GM18526 (cell line): ENCODE data around the gene B3GNT3.

Experiments used
- POLR2A ChIP-seq: IDR thresholded peaks from 3 replicates; pipeline ENCODE4 v1.6.1; 2011; ENCODE audit not compliant: insufficient read length; ENCODE audit errors: extremely low read depth

The B3GNT3 gene

DNA sequence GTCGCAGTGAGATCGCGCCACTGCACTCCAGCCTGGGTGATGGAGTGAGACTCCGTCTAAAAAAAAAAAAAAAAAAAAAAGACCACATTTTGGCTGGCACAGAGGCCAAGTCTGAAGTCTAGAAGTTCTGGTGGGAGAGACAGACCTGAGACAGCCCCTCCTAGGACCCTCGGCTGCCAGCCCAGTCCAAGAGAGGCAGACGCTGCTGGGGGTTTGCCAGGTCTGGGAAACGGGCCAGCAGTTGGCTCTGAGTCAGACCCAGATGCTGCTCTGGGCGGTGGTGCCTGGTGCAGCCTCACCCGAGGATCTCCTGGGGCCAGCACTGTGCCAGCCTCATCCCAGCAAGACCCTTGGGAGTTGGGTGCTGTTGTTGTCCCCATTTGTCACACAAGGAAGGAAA is 37.8 kb upstream of the B3GNT3 start:
- no peak for TF ChIP-seq POLR2A

DNA sequence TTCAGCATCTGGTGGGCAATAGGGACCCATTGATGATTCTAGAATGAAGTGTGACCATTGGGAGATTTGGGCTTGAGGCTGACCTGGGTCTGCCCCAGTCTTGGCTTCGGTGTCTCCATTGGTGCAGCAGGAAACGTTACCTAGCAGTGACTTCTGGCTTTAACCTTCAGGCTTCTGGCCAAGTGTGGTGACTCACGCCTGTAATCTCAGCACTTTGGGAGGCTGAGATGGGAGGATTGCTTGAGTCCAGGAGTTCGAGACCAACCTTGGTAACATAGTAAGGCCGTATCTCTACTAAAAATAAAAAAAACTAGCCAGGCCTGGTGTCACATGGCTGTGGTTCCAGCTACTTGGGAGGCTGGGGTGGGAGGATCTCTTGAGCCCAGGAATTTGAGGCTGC is 36.4 kb upstream of the B3GNT3 start:
- no peak for TF ChIP-seq POLR2A

DNA sequence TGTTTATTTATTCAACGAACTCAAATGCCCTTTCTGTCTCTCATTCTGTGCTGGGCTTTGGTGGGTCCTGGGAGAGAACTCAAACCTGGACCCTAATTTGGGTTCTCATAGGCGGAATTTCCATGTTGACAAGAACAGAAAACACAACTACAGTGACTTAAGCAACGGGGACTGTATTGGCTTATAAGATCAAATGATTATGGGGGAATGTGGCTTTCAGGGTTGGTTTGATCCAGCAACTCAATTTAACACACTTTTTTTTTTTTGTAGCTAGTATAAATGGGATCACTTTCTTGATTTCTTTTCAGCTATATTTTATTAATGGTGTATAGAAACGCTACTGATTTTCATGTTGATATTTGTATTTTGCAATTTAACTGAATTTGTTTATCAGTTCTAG is 33.8 kb upstream of the B3GNT3 start:
- TF ChIP-seq POLR2A: no peak

DNA sequence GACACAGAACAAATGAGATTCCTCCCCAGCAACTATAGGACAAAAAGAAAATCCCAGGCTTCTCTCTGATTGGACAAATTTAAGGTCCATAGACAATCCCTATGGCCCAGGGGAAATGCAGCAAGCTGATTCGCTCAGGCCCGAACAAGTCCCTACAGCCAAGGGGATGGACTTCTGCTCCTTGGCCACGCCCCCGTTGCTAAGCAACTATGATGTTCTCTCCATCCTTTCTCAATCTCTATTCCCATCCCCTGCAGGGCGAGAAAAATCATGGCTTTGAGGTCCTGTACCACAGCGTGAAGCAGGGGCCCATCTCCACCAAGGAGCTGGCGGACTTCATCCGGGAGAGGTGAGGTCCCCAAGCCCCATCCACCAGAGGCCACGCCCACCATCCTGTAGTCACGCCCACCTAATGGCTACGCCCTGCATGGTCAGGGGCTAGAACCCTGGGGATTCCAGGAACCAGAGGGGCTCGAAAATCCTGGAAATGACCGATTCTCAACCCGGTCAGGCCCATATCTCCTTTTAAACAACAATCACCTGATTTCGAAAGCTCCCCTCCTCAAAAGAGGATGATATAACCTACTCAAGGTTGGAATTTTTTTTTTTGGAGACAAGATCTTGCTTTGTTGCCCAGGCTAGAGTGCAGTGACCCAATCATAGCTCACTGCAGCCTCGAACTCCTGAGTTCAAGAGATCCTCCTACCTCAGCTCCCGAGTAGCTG is 32.3 kb upstream of the B3GNT3 start:
- TF ChIP-seq POLR2A: no peak

DNA sequence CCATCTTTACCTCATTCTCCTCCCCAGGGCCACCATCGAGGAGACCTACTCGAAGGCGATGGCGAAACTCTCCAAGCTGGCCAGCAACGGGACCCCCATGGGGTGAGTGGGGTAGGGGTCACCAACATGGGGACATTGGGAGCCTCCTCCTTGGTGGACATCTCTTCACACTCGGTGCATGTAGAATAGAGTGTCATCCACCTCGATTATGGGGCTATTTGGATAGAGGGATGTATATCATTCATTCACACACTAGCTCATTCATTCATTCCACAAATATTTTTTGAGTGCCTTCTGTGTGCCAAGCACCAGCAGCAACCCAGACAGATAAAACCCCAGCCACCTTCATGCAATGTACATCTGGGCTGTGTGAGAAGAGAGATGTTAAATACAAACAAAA is 30.6 kb upstream of the B3GNT3 start:
- no peak for TF ChIP-seq POLR2A

DNA sequence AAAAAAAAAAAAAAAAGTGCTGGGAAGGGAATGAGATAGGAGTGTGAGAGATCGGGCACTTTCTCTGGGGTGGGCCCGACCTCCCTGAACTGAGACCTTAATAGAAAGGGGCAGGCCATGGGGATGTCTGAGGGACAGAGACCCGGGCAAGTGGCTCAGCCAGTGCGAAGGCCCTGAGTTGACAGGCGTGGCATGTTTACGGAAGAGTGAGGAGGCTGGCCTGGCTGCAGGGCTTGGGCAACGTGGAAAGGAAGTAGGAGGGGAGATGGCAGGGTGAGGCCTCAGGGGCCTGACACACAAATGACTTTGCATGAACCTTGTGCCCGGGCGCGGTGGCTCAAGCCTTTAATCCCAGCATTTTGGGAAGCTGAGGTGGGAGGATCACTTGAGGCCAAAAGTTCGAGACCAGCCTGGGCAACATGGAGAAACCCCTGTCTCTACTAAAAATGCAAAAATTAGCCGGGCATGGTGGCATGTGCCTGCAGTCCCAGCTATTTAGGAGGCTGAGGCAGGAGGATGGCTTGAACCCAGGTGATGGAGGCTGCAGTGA is 29.8 kb upstream of the B3GNT3 start:
- TF ChIP-seq POLR2A: no peak

DNA sequence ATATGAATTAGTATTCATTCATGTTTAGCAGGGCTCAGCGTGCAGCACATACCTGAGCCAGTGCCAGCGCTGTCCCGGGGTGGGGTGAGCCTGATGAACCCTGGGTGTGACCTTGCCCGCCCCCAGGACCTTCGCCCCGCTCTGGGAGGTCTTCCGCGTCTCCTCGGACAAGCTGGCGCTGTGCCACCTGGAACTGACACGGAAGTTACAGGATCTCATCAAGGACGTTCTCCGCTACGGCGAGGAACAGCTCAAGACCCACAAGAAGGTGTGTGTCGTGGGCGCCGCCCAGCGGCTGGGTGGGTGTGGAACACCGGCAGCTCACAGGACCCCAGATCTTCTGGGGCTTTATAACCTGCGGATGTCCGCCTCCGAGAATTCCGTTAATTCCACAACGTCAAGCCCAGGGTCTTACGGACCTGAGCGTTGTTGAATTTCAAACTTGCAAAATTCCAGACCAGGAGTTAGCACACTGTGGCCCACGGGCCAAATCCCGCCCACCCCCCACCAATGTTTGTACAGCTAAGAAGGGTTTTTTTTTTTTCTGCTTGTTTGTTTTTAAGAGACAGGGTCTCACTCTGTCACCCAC is 28.3 kb upstream of the B3GNT3 start:
- no peak for TF ChIP-seq POLR2A

DNA sequence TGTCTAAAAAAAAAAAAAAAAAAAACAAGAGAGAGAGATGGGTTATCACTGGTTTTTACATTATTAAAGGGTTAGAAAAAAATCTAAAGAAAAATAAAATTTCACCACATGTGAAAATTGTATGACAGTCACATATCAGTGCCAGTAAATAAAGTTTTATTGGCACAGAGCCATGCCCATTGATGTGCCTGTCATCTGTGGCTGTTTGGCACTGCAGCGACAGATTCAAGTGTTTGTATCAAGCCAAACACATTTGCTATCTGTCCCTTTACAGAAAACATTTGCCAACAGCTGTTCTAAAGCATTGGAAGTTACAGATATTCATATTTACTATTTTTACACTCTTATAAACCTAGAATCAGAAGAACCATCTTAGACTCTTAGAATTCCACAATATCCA is 27.4 kb upstream of the B3GNT3 start:
- TF ChIP-seq POLR2A: no peak

DNA sequence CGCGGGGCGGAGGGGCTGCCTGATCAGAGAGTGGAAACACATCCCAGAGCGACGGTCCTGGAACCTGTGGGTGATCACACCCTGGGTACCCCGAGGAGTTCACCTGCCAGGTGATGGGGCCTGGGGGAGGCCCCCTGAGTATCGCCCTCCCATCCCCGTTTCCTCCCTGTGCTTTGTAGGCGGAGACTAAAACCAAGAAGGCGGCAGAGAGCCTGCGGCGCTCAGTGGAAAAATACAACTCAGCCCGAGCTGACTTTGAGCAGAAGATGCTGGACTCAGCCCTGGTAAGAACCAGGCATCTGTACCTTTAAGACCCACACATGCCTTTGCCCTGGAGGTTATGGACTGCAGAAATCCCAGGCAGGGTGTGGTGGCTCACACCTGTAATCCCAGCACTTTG is 24.3 kb upstream of the B3GNT3 start:
- no peak for TF ChIP-seq POLR2A

DNA sequence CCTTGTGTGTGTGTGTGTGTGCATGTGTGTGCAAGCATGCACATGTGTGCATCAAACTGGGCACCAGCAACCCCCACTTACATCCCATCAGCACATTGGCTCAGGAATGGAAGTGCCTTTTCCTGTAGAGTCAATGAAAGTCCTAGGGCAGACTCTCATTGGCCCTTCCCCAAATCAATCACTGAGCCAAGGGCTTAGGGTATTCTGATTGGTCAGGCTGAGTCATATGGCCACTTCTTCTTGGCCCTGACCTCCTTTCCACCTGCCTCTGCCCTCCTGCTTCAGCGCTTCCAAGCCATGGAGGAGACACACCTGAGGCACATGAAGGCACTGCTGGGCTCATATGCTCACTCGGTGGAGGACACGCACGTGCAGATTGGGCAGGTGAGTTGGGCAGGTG is 22.8 kb upstream of the B3GNT3 start:
- no peak for TF ChIP-seq POLR2A

DNA sequence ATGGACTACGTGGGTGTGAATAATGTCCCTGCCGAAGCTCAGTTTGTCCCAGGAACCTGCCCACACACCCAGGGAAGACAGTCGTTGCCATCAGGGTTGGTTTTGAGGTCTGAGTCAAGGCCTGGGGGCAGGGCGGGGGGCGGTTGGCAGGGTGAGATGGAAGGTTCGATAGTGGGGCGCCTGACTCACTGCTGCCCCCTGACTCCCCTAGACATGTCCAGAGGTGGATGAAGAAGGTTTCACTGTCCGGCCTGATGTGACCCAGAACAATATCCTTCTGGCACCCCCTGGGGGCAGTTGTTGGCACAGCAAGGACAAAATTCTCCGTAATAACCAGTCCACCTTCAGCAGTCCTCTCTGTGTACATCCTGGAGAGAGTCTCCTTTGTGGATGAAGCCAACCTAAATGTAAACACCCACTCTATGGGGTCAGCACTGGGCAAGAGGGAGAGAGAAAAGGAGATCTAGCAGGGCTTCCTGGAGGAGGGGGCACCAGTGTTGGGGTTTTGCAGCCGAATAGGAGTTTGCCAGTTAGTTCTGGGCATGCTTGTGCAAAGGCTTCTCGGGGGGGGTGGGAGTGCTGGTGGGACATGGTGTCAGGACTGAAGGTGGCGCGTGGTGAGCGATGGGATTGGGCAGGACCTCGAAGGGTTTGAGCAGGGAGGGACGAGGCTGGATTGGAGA is 19.6 kb upstream of the B3GNT3 start:
- TF ChIP-seq POLR2A: no peak

DNA sequence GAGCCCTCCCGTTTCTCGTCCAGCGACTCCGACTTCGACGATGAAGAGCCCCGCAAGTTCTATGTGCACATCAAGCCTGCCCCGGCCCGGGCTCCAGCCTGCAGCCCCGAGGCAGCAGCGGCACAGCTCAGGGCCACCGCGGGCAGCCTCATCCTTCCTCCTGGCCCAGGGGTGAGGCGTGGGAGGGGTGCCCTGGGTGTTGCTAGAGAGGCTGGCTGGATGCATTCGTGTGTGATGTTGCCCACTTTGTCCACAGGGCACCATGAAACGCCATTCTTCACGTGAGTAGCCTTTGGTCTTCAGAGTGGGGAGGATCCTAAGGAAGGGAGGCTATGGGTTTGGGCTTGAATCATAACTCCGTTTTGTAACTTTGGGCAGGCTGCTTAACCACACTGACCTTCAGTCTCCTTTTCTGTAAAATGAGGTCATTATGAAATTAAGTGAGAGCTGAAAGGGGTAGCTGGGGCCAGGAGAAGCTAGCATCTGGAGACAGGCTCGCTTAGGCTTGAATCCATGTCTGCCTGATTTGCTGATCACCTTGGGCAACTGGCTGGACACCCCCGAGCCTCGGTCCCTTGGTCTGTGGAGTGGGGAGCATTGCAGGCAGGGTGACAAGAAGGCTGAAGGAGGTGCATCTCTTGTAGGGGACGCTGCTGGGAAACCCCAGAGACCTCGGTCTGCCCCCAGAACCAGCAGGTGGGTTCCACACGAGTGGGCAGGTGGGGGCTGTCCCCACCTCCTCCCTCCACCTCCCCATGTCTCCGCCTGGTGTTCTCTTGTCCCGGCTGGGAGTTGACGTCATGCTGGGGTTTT is 18.7 kb upstream of the B3GNT3 start:
- TF ChIP-seq POLR2A: no peak

DNA sequence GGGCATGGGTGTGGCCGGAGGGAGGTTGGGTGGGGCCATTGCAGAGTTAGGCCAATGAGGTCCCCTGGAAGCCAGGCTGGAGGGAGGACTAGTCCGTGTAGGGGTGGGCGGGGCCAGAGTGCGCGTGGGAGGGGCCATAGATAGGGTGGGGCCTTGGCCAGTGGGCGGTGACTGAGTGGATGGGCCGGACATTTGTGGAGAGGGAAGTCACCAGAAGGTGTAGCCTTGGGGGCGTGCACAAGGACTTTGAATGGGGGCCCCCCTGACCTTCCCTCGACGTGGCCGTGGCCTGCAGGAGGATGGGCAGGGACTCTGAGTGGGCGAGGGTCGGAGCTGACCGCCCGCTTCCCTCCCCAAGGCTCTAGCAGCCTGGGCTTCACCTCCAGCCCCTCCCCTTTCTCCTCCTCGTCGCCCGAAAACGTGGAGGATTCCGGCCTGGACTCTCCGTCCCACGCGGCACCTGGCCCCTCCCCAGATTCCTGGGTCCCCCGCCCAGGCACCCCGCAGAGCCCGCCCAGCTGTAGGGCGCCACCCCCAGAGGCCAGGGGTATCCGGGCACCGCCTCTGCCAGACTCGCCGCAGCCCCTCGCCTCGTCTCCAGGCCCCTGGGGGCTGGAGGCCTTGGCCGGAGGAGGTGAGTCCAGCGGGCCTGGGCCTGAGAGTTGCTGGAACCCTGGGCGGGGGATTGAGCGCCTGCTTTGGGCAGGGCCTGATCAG is 16.5 kb upstream of the B3GNT3 start:
- no peak for TF ChIP-seq POLR2A

DNA sequence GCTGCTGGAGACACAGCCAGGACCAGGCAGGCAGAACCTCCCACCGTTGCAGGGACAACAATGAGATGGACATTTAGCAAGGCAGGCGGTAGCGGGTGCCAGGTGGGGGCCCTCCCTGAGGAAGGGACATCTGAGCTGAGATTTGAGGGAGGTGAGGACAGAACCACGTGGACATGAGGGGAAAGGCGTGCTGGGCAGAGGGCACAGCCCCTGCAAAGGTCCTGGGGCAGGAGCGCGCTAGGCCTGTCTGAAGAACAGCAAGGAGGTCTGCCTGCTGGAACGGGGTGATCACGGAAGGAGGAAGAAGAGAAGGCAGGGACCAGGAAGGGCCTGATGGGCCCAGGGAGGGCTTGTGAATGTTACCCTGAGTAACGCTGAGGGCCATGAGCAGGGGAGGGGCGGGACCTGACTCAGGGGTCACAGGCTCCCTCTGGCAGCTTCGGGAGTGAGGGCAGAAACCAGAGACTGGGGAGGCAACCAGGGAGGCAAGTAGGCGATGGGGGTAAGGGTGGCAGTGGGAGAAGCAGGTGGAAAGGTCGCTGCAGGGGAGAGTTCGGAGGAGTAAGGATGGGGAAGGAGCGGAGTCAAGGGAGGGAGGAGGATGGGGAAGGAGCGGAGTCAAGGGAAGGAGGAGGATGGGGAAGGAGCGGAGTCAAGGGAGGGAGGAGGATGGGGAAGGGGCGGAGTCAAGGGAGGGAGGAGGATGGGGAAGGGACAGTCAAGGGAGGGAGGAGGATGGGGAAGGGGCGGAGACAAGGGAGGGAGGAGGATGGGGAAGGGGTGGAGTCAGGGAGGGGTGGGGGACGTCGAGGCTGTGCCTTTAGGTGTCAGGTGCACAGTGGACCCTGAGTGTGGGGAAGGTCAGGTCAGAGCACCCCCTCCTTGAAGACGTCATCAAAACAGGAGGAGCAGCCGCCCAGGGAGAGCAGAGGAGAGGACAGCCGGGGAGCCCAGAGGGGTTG is 15.7 kb upstream of the B3GNT3 start:
- TF ChIP-seq POLR2A: no peak

DNA sequence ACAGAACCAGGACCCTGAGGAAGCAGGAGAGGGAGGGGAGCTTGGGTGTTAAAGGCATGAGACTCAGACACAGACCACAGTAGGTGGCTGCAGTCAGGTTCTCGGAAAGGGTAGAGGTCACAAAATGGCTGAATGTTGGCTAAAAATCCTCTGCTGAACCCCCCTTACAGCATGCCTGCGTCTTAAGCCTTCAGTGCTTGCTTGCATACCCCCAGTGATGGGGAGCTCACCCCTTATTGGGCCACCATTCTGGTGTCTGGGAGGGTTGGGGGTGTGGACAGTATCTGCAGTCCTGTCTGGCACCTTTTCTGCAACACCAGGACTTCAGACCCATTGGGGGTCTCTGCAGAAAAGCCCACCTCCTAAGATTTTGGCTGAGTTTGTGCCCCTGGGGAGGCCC is 14.2 kb upstream of the B3GNT3 start:
- TF ChIP-seq POLR2A: no peak
